HT-29 (cell line): ENCODE measurements around the gene ACTR10. TPM values are rescaled to one million over a fixed set of nuclear protein-coding genes. Genes with fewer than 3 reads are reported as not detected.

ENCODE experiments used
- DNase-seq: peaks from one replicate; pipeline ENCODE4 v3.0.0-alpha.2; 2015; ENCODE audit warnings: low spot score
- total RNA-seq: library from RNA; depleted of rRNA; stranded (reverse); fragments of >200 nt; shearing (Covaris generic); gene quantifications from 2 replicates; pipeline ENCODE4 v1.2.3, GENCODE V29; 2014; rRNA removed

ACTR10 gene
- total RNA-seq, result 10.9 and 16.7 TPM in 2 replicates

DNA sequence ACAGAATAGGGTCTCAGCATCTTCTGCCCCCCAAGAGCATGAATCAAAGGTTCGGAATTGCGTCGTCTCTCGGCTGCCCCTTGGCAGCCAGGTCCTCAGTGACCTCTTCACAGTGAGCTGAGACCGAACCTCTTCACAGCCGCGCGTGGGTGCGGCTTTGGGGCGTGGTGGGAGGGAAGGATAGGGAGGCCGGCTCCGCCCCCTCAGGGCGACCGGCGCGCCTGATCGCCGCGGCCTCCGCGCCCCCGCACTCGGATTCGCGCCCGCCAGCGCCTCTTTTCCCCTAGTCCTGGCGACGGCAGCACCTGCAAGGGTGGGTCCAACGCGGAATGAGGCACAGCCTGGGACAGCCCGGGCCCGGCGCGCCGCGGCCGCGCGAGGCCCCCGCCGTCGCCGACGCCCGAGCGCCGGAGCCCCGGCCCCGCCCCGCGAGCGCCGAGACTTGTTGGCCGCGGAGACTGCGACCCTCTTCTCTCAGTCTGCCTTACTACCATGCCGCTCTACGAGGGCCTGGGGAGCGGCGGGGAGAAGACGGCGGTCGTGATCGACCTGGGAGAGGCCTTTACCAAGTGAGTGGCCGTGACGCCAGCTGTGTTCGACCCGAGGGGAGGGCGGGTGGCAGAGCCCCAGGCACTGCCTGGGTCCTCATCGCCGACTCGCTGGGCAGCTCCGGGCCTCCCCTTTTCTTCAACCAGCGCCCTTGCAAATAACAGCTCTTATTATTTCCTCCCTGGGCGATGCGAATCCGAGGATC is at the start of gene ACTR10:
TSS of gene ACTR10 (plus strand) at position 424 of the 754 bp plus-strand sequence. CDS start at position 493, 69 bp downstream.
- peak; percentile 85 for DNase-seq

DNA sequence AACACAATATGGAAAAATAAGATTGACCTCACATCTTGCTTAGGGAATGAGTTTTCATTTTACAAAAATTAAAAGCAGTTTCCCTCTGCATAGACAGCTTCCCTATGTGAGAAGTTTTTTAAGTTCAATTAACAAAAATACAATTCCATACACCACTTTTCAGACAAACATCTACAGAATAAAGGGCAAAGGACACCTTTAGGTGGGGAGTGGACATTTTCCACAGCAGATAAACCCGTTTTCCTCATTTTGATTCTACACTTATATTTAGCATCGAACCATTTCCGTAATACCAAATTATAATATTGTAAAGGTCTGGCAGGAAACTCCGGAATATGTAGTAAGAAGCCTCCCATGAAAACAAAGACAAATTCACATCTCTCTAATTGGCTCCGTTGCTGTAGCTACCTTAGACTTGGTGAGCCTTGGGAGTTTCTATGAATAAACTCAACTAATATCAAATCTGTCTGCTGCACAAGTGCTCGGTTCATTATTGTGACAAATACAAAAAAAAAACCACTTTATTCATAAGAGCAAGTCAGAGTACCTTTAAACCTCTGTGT is 49.6 kb upstream of the ACTR10 start:
- DNase-seq, result no peak

DNA sequence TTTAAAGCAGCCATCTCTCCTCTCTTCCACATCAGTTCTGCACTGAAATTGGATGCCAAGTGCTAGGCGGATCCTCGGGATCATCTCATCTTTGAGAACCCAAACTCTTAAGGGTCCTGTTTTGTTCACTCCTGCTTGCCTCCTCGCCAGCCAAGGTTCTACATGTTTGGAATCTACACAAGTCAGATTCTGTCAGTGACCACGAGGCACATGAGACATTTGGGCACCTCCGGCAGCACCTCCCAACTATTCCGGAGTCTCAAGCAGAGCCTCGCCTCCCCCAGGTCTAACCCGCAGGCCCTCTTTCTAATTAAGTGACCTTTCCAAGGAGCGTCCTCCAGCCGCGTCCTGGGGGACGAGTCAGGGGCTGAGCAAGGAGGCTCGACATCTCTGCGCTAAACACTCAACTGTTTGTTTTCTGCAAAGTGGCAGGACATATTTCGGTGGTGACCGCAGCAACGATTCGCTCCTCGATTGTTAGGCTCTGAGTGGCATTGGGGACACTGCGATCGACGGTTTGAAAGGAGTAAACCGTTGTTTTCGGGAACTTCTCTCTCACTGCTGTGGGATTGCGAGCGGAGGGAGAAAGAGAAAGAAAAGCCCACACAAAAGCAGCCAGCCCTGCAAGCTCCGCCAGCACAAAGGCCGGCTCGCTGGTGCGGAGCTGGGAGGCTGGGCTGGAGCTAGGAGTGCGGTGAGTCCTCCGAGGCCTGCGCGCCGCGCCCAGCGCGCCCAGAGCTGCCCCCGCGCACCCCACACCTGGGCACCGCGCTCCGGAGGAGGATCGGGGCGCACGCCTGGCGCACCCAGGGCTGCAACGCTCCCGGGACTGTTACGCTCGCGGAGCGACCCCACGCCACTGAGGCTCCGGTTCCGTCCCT is 48.6 kb upstream of the ACTR10 start:
- DNase-seq, result no peak

DNA sequence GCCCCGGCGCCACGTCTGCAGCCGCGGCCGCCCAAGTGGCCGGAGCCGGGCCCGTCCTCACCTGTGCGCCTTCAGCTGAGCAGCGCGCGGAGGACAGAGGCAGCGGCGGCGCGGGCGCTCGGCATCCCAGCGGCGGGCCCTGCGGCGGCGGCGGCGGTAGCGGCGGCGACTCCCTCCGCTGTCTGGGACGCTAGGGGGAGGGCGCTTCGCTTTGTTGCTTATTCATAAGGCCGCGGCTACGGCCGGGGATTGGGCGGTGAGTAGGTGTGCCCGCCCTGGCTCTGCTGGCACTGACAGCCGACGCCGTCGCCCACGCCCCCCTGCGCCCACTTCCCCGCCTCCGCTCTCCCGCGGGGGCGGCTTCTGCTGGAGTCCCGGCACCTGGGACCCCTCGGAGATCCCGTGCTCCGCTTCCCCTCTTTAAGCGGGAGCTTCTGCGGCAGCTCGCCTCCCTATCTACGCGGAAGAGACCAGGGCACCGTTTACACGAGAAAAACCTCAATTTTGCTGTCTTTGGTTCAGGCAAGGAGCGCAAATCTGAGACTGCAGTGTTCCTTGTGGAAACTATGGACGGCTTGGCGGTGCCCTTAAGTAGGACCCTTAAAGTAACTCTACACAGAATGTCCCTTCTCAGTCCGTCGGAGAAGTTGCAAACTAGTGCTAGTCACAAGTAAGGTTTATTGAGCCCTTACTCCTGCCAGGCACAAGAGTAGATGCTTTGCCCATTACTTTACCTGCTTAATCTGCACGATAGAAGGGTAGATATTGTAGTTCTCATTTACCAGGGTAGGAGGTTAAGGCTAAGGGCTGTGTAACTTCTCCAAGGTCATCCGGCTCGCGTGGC is 47.7 kb upstream of the ACTR10 start, which contains the start of gene ARMH4:
TSS of gene ARMH4 (minus strand) at position 200 of the 844 bp plus-strand sequence. CDS start 12,855 bp downstream, outside the sequence.
- peak; percentile 44 for DNase-seq

DNA sequence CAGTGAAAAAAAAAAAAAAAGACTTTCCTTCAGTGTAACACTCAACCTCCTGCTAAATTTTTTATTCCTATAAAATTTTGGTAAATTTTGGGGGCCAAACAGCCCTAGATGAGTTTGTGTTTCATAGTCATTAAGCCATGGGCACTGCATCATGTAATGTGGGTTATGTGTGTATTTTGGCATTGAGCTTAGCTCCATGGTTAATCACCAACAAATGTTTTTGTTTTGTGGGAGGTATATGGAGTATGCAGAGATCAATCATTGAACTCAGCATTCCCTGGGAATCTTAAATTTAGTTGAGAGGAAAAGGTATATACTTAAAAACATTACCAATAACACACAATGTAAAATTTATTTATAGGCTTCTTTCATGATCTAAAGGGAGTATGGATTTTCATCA is 39.4 kb upstream of the ACTR10 start:
- no peak for DNase-seq

DNA sequence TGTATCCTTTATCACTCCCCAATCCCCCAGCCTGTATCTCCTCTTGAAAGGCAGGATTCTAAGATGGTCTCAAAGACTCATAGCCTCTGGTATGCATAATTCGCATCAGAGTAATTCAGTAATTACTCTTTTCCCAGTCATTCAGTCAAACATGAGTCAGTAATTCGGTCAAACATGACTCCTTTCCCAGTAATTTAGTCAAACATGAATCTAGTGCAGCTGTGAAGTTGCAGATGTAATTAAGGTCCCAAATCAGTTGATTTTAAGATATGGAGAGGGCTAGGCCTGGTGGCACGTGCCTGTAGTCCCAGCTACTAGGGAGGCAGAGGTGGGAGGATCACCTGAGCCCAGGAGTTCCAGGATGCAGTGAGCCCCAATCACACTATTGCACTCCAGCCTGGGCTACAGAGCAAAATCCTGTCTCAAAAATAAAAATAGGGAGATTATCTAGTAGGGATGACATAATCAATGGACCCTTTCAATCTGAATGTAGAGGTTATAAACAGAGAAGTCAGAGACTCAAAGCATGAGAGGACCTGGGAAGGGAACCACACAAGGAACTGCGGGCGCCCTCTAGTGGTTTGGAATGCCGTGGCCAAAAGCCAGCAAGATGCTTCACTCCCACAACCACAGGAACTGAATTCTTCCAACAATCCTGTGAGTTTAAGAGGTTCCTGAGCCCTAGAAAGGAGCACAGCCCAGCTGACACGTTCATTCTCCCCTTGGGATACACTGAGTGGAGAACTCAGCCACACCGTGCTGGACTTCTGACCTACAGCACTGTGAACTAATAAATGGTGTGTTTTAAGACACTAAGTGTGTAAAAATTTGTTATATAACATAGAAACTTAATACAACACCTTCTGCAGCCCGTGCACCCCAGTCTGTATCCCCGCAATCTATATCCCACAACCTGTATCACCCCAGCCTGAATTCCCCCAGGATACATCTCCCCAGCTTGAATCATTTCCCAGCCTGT is 33.7 kb upstream of the ACTR10 start:
- DNase-seq, result peak; percentile 73

DNA sequence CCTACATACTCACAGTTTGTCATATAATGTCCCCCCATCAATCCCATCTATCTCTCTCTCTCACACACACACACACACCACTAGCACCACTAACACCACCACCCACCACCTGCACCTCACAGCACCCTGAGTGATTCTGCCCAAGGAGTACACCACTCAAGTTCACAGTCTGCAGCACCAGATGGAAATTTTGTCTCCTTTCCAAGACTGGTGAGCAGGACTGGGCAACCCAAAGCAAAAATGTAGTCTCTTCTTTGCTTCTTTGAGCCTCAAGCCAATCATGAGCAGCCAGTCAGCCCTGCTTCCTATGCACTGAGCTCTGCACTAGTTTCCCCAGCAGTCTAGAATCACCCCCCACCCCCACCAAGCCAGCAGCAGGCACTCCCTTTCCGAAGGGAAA is 32.9 kb upstream of the ACTR10 start:
- DNase-seq, result no peak

DNA sequence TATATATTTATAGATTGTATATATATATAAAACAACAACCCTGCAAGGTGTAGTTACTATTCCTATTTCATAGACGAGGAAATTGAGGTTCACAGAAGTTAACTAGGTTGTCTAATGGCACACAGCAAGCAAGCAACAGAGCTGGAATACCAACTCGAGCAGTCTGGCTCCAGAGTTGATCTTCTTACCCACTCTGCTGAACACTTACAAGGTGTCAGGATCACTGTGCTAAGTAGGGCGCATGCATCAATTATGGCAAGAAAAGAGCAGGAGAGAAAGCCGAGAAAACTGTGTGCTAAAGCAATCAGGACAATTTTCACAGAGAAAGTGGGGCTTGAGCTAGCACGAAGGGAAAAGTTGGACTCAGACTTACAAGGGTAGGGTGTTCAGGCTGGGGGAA is 32.1 kb upstream of the ACTR10 start:
- no peak for DNase-seq

DNA sequence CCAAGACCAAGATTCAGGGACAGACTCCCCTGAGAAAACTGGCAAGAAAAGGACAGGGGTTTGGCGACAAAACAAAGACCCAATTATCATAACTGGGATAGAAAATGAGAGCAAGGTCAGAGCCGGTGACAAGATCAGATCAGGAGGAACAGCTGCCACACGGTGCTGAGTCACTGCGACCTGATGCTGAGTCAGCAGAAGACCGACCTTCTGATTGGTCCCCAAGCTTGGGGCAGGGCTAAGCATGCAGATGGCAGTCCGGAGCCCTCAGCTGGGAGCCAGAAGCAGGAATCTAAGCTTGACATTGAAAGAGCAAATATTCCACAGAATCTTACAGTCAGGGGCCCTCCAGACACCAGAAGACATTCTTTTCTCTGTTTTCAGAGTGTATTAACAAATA is 28.9 kb upstream of the ACTR10 start:
- peak; percentile 56 for DNase-seq

DNA sequence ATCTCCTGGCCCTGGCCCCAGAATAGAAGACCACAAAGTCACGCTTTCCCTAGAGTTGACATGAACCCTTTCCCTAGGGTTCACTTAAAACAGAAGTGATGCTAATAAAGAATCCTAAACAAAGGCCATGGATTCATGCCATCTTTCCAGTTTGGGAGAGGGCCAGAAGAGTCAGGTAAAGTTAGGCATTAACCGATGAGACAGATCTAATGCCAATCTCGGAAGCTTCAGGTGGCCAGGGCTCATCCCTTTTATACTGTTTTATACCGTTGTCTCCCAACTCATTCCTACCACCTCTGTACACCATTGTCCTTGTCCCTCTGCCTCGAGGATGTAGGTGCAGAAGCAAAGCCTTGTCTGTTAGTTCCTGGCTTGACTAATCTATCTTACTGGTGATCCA is 22.8 kb upstream of the ACTR10 start:
- no peak for DNase-seq

DNA sequence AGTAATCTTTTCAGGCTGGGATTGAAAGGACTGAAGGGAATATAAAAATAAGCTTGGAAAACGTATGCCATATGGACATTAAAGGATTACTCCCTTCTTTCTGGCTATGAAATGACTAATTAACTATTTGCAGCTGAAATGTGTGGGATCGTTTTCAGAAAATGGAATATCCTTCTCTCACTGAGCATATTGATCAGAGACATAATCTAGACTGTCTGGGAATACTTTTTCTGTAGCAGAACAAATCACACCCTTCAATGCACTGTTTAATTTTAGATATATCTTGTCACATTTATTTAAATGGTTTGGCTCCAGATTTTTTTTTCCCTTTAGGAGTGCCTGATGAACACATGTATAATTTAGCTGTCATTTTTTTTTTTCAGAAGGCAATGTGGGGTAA is 10.8 kb upstream of the ACTR10 start:
- DNase-seq, result no peak

DNA sequence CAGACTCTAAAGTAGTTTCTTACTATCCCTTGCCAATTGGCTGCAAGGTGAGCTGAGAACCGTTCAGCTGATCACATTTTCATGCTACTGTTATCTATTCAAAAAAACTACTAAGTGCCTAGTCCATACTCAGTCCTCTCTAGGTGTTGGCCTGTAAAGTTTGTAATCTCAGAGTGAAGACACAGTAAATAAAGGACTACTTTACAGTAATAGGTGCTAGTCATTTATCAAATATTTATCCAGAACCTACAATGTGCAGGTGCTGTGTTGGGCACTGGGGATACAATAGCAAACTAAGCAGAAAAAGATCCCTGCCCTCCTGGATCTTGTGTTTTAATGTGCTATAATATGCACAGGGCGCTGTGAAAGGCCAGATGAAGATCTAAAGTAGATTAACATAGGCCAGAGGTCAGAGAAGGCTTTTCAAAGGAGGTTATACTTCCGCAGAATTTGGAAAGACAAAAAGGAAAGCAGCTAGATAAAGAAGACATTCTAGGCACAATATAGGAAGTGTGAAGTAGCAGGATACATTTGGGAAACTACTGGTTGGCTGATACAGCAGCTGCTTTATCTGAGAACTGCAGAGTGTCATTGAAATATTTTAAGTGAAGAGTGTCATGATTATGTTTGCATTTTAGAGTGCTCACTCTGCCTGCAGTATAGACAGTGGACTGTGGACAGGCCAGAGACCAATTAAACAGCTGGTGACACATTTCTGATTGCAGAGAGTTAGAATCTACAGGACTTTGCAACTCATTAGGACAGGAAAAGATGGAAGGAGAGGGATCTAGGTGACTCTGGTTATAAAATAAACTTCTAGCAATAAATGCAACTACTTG is 8.0 kb upstream of the ACTR10 start:
- DNase-seq, result no peak

DNA sequence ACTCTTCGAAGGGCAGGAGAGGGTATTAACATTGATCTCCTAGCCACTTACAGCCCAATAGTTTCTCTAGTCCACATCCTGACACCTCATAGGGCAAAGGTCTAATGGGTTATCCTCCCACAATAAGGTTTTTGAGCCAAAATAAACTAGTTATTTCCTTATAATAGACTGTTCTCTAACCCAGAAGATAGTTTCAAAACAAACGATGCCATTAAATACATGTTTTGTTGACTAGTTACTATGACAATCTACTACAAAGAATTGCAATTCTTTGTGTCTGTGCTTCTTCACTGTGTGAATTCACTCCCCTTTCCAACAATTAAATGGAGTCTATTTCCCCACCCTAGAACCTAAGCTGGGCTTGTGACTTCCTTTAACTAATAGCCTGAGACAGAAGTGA is 6.4 kb upstream of the ACTR10 start:
- DNase-seq, result no peak

DNA sequence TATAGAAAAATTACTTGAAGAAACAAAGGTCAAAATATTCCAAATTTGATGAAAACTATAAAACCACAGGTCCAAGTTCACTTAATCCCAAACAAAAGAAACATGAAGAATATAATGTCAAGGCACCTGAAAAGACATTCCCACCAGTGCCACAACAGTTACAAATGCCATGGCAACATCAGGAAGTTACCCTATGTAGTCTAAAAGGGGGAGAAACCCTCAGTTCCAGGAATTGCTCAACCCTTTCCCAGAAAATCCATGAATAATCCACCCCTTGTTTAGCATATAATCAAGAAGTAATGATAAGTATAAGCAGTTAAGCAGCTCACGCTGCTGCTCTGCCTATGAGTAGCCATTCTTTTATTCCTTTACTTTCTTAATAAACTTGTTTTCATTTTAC is 3.8 kb upstream of the ACTR10 start:
- no peak for DNase-seq

DNA sequence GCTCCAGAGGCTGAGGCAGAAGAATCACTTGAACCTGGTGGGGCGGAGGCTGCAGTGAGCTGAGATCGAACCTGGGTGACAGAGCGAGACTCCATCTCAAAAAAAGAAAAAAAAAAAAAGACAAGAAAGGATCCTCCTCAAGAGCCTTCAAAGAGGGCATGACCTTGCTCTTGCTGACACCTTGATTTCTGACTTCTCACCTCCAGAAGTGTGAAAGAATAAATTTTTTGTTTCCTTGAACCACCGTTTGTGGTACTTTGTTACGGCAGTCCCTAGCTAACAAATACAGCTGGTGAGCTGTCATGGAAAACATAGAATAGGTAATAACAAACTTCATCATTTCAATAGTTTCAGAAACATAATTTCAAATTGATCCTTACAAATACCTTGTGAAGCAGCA is 1.9 kb upstream of the ACTR10 start:
- DNase-seq, result no peak

DNA sequence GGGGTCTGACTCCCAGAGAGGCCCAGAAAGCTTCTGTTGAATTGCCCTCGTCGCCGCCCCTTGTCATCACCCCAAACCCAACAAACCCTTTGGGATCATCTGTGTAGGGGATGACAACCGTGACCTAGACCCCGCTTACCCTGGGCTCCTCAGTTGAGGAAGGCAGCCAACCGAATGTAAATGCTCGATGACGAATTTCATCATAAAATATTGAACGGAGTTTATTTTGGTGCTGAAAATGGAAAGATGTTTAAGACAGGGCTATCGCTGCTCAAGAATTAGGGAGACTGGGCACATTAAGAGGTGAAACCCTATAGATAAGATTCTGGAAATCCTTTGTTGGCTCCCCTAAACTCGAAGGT is 512 bp downstream of the ACTR10 start:
- no peak for DNase-seq

DNA sequence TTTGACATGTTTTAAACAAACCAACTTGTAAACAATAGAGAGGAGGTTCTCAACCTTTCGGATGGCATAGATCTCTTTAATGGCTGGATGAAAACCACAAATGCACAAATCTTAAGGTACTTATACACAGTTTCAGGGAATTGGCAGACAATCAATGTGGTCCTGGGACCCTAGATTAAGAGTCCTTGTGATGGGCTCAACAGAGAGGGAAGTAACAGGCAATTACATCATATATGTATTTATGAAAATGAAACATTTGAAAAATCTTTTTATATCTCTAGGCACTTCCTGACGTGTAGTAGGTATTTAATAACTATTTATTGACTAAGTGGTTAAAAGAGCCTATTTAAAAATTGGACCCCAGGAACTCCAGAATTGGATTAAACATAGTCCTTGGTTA is 897 bp downstream of the ACTR10 start:
- no peak for DNase-seq

DNA sequence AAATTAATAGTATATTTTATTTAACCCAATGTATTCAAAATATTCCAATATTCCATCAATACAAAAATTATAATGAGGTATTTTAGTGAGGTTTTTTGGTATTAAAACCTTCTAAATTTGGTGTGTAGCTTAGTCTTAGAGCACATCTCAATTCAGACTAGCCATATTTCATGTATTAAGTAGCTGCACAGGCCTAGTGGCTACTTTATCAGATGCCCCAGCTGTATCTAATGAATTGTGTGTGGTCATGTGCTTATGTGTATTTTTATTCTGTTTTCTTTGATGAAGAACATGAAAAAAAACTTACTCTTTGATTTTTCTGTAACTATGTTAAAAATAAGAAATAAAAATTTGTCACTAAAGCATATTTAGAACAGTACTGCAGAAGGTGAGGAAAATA is 13.2 kb downstream of the ACTR10 start:
- no peak for DNase-seq

DNA sequence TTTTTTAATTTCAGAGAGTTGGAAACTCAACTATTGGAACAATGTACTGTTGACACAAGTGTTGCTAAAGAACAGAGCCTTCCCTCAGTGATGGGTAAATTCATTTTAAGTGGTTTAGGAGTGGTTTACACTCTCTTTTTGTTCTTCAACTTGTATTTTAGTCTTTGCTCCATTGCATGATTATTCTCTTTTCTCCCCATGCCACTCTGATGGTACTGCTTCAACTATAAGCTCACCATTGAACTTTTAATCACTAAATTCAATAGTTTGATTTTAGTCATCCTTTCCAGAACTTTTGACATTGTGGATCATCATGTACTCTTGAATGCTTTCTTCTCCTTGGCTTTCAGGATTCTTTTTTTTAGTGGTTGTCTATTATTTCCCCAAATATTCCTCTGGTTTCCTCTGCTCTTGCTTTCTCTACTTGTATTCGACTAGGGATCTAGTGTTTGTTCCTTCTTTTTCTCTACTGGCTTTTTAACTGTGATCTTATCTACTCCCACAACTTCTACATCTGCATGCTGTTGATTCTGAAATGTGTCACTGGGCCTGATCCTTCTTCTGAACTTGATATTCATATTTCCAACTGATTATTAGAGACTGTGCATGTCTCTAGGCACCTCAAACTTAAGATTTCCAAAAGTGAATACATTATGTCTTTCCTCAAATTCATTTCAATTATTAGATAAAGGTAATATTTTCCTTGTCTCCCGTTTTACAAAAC is 15.4 kb downstream of the ACTR10 start:
- no peak for DNase-seq
